Stimulated activated CD8-positive, alpha-beta memory T cell treated with anti-CD3 and anti-CD28 coated beads, Interleukin-7, amount 100 ng/mL, for 1 hour (primary cell): ENCODE measurements around the gene IKZF3.

ENCODE experiments used
- DNase-seq, 2 donors: peaks; one replicate each; pipeline ENCODE4 v3.0.0-alpha.2; 2020; ENCODE audit warnings: low read depth in 2 of 2

Gene IKZF3

DNA sequence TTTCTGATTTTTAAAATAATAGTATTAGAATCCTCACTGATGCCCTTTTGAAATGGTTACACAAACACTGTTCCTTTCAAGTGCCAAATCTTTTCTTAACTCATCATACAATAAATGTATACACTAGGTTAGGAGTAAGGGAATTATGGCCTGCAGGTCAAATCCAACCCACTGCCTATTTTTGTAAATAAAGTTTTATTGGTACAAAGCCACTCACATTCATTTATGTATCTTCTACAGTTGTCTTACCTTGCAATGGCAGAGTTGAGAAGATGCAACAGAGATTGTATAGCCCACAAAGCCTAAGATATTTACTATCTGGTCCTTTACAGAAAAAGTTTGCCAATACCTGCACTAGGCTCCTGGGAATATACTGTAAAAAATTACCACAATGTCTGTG is 47.8 kb downstream of the IKZF3 start:
- no peak for DNase-seq

GRCh38 chr17:39814497-39814896 is 49.6 kb downstream of the IKZF3 start:
- no peak for DNase-seq

- DNase-seq, result peak in 1 of 2 donors; percentile 28
Measured at GRCh38 chr17:39813631-39814030, 50.5 kb downstream of the IKZF3 start.

- DNase-seq, result no peak
Measured at GRCh38 chr17:39812466-39812865, 51.6 kb downstream of the IKZF3 start.

- DNase-seq, result no peak
Measured at GRCh38 chr17:39810939-39811728, 53.0 kb downstream of the IKZF3 start.

DNA sequence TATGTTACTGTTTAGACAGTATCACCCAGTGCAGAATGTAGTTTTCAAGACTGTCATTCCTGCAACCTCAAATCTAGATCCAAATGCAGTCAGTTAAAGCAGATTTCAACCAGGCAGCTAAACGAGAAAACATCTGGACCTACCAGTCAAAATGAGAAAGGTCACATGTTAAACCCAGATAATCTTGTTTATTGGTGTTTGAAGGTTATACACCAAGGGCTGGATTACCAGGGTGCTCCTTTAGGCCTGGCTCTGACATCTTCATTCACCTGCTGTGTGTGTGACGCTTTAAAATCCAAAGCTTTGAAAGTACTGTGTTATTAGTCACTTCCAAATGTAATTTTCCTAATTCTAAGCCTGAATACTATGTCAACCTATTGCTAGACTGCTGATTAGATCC is 54.9 kb downstream of the IKZF3 start:
- no peak for DNase-seq

GRCh38 chr17:39808409-39808997 is 55.6 kb downstream of the IKZF3 start:
- no peak for DNase-seq

GRCh38 chr17:39804839-39805238 is 59.3 kb downstream of the IKZF3 start:
- no peak for DNase-seq

DNA sequence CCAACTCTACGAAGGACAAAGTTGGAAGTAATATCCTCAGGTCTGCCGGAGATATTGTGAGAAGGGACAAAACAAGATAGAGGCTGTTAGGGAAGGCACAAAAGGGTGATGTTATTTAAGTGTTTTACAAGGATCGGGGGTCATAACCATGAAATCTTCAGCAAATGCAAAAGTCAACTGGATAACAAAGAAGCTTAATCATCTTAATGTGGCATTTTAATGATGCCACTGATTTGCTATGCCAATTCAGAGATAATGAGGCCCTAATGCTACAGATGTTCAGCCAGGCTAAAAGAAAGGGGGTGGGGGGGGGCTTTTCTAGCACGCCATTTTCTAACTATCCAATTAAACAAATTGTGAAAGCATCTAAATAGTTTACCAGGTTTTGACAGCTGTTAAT is 63.1 kb downstream of the IKZF3 start:
- DNase-seq, result no peak

DNA sequence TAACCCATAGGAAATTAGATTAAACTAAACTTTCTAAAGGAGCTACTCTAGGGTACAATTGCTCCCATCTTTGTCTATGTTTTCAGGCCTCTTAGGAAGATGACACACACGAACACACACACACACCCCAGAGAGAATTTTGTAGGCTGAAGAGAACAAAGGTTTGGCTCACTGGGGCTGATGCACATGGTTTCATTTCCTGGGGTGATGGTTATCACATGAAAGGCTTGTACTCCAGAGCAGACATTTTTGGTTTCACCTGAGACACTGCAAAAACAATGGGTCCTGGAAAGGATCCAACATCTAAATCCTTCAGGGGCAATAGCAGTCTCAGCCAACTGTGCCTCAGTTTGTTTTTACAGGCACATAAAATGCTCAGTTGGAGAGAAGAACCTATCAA is 63.6 kb downstream of the IKZF3 start:
- no peak for DNase-seq

DNA sequence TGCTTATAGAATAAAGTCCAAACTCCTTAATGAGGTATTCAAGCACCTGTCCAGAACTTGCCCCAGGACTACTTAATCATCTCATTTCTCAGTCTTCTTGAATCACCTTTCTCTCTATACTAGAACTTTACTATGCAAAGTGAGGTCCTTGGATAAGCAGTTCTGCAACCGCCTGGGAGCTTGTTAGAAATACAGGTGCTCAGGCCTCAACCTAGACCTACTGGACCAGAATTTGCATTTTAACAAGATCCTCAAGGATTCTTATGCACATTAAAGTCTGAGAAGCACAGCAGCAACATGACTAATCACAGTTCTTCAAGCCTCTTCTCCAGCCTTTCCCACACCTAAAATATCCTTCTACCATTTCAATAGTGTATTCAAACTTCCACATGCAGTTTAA is 64.7 kb downstream of the IKZF3 start:
- DNase-seq, result no peak

GRCh38 chr17:39794249-39794970 is 69.7 kb downstream of the IKZF3 start:
- no peak for DNase-seq

DNA sequence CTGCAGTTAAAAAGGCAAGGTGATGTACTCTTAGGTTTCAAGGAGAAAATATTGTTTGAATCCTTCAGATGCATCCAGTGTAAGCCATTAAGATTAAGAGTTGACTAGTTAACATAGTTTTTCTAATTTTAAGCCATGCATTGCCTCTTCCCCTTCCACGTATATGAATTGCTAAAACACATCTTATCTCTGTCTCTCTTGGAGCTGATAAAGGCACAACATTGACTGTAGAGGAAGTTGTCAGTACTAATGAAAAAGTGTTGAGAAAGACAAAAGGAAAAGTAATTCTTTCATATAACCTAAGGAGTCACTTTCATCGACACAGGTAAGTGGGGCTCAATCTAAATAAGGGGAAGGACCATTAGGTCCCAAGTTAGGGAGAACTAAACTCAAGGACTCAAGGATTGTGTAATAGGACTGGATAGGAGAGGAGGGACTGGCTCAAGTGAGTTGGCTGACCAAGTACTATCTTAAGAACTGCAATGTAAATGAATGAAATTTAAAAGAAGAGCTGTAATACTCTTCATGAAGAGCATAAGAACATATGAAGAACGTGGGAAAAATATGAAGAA is 70.7 kb downstream of the IKZF3 start:
- no peak for DNase-seq

GRCh38 chr17:39792526-39793221 is 71.4 kb downstream of the IKZF3 start:
- DNase-seq, result no peak

DNA sequence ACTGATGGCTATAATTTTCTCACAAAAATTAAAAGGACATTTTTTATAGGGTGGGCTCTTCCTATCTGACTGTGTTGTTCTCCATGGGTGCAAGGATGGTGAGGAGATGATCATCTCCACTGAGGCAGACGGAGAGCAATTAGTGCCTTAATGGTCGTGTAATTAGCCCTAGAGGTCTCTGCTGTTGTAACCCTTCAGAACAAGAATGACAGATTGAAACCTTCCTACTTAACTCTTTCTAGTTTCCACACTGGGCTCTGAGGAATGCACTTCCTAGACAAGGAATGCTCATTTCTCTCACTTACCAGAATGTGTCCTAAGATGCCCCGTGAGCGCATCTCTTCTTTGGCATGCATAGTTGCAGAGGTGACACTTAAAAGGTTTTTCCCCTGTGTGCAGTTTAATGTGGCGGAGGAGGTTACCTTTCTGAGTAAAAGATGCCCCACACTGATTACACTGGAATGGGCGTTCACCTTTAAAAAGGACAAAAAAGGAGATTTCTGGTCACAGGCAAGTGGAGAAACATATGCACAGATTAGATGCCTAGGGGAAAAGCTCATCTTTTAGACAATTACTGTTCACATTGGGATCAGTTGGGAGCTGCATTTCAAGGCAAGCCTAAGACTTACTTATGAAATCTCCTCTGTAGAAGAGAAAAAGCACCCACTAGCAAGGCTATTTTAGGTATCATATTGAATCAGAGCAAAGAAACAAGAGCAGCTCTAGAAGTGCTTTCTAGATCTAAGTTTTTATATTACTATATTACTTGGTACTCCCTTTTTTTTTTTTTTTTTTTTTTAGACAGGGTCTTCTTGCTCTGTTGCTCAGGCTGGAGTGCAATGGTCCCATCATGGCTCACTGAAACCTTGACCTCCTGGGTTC is 72.8 kb downstream of the IKZF3 start:
- DNase-seq, result no peak

- DNase-seq, result no peak
Measured at GRCh38 chr17:39787743-39788484, 76.2 kb downstream of the IKZF3 start.

DNA sequence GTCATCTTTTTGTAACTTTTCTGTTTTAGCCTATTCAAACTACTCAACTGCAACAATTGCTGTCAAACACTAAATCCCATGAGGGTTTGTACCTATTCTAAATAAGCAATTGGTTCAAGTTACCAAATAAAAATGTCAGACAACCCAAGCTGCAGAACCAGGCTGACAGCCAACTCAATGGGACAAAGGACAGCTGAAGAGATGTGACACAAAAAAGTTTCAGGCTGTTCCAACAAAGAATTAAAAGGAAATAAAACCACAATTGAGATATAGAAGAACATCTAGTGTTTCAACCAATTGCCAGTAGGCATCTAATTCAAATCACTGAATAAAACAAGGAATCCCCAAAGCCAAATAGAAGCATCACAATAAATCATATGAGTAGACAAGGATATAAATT is 77.1 kb downstream of the IKZF3 start:
- DNase-seq, result no peak

- DNase-seq, result no peak
Measured at GRCh38 chr17:39782980-39783379, 81.1 kb downstream of the IKZF3 start.

DNA sequence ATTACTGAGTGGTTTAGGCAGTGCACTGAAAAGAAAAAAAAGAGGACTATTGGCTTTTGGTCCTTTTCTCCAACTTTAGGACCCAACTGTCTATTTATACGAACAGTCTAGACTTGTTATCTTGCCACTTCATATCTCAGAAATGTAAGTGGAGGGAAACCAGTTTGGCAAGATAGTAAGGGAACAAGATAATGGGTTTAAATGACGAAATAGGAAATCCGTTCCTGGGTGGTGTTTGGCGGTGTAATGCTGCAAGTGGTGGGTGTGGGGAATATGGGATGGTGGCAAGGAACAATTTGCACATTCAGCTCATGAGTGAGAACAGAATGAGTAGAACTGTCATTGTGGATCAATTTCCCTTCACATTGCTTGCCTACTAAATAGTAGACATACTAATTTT is 81.6 kb downstream of the IKZF3 start:
- no peak for DNase-seq

GRCh38 chr17:39781861-39782213 is 82.3 kb downstream of the IKZF3 start:
- DNase-seq, result no peak
